ENCODE results near the gene TRPC3.

Gene TRPC3

GRCh38 chr4:121951521-121952110, at the start of gene TRPC3:
TSS of gene TRPC3 (minus strand) at chr4:121952060. CDS start at chr4:121951680, 380 bp downstream.
- peak; percentile 69 for DNase-seq (ENCODE audit: low read depth, low spot score)

- peak; percentile 17 for DNase-seq (ENCODE audit: low read depth, low spot score)
These were observed 49.0 kb upstream of the TRPC3 start for GRCh38 chr4:122000849-122001248.

GRCh38 chr4:121998024-121998423, 46.2 kb upstream of the TRPC3 start:
- DNase-seq (ENCODE audit: low read depth, low spot score) = no peak

- no peak for DNase-seq (ENCODE audit: low read depth, low spot score)
These were observed 44.1 kb upstream of the TRPC3 start for GRCh38 chr4:121995790-121996537.

GRCh38 chr4:121991968-121992367, 40.1 kb upstream of the TRPC3 start:
- DNase-seq (ENCODE audit: low read depth, low spot score) = no peak

- DNase-seq (ENCODE audit: low read depth, low spot score) = no peak
These were observed 38.6 kb upstream of the TRPC3 start for GRCh38 chr4:121990489-121990888.

GRCh38 chr4:121989715-121990114, 37.9 kb upstream of the TRPC3 start:
- peak; percentile 46 for DNase-seq (ENCODE audit: low read depth, low spot score)

- no peak for DNase-seq (ENCODE audit: low read depth, low spot score)
These were observed 37.1 kb upstream of the TRPC3 start for GRCh38 chr4:121988950-121989349.

- DNase-seq (ENCODE audit: low read depth, low spot score) = no peak
These were observed 28.8 kb upstream of the TRPC3 start for GRCh38 chr4:121980643-121981042.

- DNase-seq (ENCODE audit: low read depth, low spot score) = no peak
These were observed 26.3 kb upstream of the TRPC3 start for GRCh38 chr4:121978172-121978516.

- peak; percentile 4 for DNase-seq (ENCODE audit: low read depth, low spot score)
These were observed 25.7 kb upstream of the TRPC3 start for GRCh38 chr4:121977251-121978171.

- DNase-seq (ENCODE audit: low read depth, low spot score) = no peak
These were observed 23.9 kb upstream of the TRPC3 start for GRCh38 chr4:121975784-121976183.

- DNase-seq (ENCODE audit: low read depth, low spot score) = no peak
These were observed 22.0 kb upstream of the TRPC3 start for GRCh38 chr4:121973816-121974215.

GRCh38 chr4:121968859-121969258, 17.0 kb upstream of the TRPC3 start:
- no peak for DNase-seq (ENCODE audit: low read depth, low spot score)

- no peak for DNase-seq (ENCODE audit: low read depth, low spot score)
These were observed 13.1 kb upstream of the TRPC3 start for GRCh38 chr4:121964958-121965357.

GRCh38 chr4:121960818-121961217, 9.0 kb upstream of the TRPC3 start:
- DNase-seq (ENCODE audit: low read depth, low spot score) = peak; percentile 13

- DNase-seq (ENCODE audit: low read depth, low spot score) = no peak
These were observed 6.9 kb upstream of the TRPC3 start for GRCh38 chr4:121958777-121959176.

- DNase-seq (ENCODE audit: low read depth, low spot score) = no peak
These were observed 5.4 kb upstream of the TRPC3 start for GRCh38 chr4:121957266-121957665.

GRCh38 chr4:121953860-121954259, 2.0 kb upstream of the TRPC3 start:
- DNase-seq (ENCODE audit: low read depth, low spot score) = no peak

- no peak for DNase-seq (ENCODE audit: low read depth, low spot score)
These were observed 430 bp upstream of the TRPC3 start for GRCh38 chr4:121952290-121952689.

GRCh38 chr4:121950680-121951520, 960 bp downstream of the TRPC3 start:
- DNase-seq (ENCODE audit: low read depth, low spot score) = peak; percentile 58

Measured in astrocyte of the hippocampus (primary cell).